Retinal pigment epithelial cell (primary cell): ENCODE results near the gene MAPKAPK2.

Experiments
- DNase-seq: peaks from one replicate; pipeline ENCODE4 v3.0.0-alpha.2; 2010; ENCODE audit warnings: low read depth
- H3K4me3 ChIP-seq: 2 replicates; pipeline ENCODE4 v1.5.1; 2011; ENCODE audit warnings: mild to moderate bottlenecking, low read length, control low read depth, moderate library complexity
- TF ChIP-seq, protein P1 (sequence below): conservative IDR thresholded peaks from 2 replicates; pipeline ENCODE4 v1.5.1; 2011; ENCODE audit warnings: low read depth, low read length, control low read depth, inconsistent platforms

MAPKAPK2 gene

DNA sequence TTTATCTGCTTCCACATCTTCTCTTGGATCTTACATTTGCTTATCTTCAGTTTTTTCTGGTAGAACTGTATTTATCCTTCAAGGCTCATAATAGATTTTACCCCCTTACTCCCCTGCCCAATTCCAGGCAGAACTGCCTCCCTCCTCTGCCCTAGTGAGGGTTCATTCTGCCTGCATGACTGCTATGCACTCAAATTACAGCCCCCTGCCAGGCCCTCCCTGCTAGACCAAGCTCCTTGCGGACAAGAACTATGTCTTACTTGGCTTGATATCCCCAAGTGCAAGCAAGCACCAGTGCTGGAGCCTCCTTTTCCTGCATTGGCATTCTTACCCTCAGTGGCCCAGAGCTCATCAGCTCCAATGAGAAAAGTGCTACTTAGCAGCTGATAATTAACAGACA lies 18.1 kb downstream of the MAPKAPK2 start:
- TF ChIP-seq, protein P1, sequence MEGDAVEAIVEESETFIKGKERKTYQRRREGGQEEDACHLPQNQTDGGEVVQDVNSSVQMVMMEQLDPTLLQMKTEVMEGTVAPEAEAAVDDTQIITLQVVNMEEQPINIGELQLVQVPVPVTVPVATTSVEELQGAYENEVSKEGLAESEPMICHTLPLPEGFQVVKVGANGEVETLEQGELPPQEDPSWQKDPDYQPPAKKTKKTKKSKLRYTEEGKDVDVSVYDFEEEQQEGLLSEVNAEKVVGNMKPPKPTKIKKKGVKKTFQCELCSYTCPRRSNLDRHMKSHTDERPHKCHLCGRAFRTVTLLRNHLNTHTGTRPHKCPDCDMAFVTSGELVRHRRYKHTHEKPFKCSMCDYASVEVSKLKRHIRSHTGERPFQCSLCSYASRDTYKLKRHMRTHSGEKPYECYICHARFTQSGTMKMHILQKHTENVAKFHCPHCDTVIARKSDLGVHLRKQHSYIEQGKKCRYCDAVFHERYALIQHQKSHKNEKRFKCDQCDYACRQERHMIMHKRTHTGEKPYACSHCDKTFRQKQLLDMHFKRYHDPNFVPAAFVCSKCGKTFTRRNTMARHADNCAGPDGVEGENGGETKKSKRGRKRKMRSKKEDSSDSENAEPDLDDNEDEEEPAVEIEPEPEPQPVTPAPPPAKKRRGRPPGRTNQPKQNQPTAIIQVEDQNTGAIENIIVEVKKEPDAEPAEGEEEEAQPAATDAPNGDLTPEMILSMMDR: no peak
- H3K4me3 ChIP-seq: no peak overlapping the region
- DNase-seq: no peak

DNA sequence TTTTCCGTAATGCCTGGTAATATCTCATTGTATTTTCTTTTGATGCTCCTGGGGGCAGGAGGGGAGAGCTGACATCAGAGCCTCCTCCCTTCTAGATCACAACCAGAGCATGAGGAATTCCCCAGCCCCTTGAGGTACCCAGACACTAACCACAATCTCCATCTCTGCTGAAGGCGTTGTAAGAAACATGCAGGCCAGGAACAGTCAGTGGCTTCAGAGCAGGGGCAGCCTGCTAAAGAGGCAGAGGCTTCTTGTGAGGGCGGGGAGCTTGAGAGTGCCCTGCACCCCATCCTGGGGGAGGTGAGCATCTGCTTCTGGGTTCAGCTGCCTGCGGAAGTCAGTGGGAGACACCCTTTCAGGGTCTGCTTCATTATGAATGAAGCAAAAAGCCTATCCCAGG lies 19.0 kb downstream of the MAPKAPK2 start:
- TF ChIP-seq, protein P1: no peak
- no peak overlapping the region for H3K4me3 ChIP-seq
- DNase-seq: no peak

DNA sequence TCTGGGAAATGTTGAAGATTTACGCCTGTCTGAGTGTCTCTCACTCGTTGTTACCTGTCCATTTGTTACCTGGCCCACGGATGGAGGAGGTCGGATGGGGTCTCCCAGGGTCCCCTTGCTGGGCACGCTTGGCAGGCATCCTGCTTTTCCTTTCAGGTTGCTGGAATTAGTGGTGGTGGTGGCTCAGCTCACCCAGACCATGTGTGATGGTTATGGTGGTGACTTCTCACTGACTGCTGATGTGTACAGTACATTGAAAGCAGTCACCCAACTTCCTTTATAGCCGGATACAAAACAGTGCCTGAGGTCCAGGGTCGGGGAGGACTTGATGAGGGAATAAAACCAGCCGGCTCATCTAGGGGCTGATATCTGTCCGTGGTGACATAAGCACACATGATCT lies 19.5 kb downstream of the MAPKAPK2 start:
- no peak overlapping the region for H3K4me3 ChIP-seq
- TF ChIP-seq, protein P1: no peak
- DNase-seq: no peak

DNA sequence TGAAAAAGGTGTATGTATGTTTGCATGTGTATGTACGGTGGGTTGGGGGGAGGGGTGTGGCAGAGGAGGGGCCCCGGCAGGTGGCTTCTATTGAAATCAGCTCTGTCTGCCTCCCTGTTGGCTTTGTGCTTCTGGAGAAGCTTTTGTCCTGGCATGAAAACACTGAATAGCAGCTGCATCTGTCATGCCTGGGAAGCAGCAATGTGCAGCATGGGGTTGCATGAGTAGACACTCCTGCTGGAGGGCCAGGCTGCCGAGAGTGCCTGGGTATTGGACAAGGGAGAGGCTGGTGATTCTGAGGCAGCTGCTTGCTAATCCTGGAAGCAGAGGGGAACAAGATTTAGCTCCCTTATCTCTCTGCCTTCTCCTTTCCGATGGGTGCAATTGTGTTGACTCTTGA lies 20.5 kb downstream of the MAPKAPK2 start:
- TF ChIP-seq, protein P1: no peak
- DNase-seq: no peak

DNA sequence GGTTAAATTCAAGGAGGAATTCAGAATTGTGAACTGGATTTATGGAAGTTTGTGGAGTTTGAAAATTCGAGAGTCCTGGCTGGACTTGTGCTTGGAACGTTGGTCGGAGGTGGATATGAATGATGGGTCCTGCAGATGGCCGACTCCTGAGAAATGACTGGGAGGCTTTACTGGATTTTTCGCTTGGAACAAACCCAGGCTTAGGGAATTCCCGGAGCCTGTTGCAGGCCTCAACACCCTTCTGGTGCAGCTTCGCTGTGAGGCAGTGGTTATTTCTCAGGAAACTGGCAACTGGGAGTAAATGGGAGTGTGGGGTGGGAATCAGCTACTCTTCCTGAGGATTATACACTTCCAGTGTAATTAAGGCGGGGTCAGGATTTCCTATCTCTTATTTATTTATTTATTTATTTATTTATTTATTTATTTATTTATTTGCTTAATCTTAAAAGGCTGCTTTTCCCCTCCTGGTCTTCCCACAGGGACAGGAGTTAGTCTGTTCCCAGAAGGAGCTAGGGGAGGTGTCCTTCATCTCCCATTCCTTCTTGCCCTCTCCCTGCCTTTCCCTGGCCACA lies 21.1 kb downstream of the MAPKAPK2 start:
- no peak for DNase-seq
- TF ChIP-seq, protein P1: no peak
- no peak overlapping the region for H3K4me3 ChIP-seq

More for the DNA sequence above, 20.5 kb downstream of the MAPKAPK2 start:
- no peak overlapping the region for H3K4me3 ChIP-seq

DNA sequence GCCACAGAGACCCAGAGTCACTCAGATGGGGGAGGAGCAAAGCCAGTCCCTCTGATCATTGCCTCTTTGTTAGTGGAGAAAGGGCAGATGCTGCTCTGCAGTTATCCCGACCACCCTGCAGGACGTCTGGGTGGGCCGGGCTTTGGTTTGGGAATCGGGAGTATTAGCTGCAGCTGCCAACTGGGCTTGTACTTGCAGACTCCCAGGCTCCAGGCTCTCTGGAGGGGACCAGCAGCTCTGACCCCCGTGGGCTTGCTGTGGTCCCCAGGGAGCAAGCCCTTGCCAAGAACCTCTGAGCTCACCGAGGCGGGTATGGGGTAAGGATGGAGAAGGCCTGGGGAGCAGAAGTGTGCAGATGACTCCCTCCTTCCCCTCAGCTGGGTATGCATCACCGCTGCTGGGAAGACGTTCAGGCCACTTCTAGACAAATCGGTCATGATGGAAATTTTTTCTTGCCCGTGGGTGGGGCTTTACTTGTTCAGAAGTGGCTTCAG lies 21.6 kb downstream of the MAPKAPK2 start:
- DNase-seq: no peak
- TF ChIP-seq, protein P1: no peak
- no peak overlapping the region for H3K4me3 ChIP-seq

DNA sequence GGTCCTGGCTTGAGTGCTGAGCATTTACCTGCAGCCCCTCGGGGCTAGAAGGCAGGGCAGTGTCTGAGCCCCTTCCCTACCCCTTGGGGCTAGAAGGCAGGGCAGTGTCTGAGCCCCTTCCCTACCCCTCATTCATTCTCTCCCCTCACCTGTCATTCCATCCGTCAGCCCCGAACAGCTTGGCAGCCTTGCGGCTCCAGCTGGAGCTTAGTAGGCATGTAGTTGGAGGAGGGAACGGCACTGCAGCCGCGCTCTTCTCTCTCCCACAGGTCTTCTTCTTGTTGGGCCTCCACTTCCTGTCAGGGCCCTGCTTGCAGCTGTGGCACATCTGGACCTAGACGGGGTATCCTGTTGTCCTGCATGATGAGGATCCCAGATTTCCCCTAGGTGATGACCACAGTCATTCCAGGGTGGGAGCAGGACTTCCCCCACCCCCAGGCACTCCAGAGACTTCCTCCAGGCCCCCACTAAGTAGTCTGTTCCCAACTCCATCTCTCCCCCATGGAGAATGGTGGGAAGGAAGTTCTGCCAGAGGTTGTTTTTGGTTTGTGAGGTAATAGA lies 22.2 kb downstream of the MAPKAPK2 start:
- no peak overlapping the region for H3K4me3 ChIP-seq
- no peak for DNase-seq
- TF ChIP-seq, protein P1: no peak
